Stimulated activated CD4-positive, alpha-beta T cell treated with anti-CD3 and anti-CD28 coated beads, Interleukin-4, amount 100 ng/mL, for 1 hour (primary cell): ENCODE results near the gene FREY1.
A peak's percentile ranks its signal among the peaks of the same experiment; 100 is the strongest.

ENCODE experiments used
- DNase-seq: peaks from one replicate; pipeline ENCODE4 v3.0.0-alpha.2; 2020

FREY1 gene

DNA sequence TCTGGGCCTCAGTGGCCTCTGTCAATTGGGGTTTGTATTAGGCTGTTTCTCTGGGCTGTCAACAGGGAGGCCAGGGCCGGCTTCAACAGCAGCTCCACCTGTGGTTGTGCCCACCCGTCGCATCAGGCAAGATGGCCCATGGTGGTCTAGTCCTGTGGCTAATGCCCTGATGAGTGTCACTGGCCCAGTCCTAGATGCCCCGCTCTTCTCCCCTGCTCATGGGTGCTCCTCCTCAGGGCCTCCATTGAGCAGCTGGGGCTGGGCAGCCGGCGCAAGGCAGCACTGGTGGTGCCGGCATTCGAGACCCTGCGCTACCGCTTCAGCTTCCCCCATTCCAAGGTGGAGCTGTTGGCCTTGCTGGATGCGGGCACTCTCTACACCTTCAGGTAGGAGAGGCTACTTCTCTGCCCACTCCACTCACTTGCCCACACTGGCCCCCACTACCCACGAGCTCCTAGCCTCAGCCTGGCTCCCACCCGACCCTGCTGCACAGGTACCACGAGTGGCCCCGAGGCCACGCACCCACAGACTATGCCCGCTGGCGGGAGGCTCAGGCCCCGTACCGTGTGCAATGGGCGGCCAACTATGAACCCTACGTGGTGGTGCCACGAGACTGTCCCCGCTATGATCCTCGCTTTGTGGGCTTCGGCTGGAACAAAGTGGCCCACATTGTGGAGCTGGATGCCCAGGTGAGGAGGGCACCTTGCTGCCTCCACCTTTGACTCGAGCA lies 20.8 kb upstream of the FREY1 start:
- no peak for DNase-seq

DNA sequence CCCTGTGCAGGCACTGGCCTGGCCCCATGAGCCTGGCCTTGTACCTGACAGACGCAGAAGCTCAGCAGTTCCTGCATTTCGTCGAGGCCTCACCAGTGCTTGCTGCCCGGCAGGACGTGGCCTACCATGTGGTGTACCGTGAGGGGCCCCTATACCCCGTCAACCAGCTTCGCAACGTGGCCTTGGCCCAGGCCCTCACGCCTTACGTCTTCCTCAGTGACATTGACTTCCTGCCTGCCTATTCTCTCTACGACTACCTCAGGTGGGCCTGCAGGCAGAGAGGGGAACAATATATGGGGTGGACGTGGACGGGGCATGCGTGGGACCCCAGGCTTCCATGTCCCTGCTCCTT lies 20.2 kb upstream of the FREY1 start:
- no peak for DNase-seq

GRCh38 chr11:45926536-45927331 lies 19.7 kb upstream of the FREY1 start:
- DNase-seq: no peak

DNA sequence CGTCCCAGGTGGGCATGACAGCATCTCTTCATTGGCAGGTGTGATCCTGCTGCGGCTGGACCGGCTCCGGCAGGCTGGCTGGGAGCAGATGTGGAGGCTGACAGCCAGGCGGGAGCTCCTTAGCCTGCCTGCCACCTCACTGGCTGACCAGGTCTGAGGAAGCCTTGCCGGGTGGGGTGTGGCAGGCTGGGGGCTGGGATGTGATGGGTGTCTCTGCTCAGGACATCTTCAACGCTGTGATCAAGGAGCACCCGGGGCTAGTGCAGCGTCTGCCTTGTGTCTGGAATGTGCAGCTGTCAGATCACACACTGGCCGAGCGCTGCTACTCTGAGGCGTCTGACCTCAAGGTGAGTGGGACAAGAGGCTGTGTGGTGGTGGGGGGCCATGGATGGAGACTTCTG lies 18.9 kb upstream of the FREY1 start:
- DNase-seq: no peak

- DNase-seq: no peak
These were observed 18.5 kb upstream of the FREY1 start for GRCh38 chr11:45925550-45925949.

GRCh38 chr11:45924927-45925326 lies 17.9 kb upstream of the FREY1 start:
- no peak for DNase-seq

- no peak for DNase-seq
These were observed 17.2 kb upstream of the FREY1 start for GRCh38 chr11:45924036-45924915.

- DNase-seq: no peak
These were observed 15.5 kb upstream of the FREY1 start, which contains the start of gene LARGE2 for GRCh38 chr11:45922425-45923082. Gene LARGE2, plus strand, starts transcription at chr11:45922656. Its CDS starts 227 bp downstream, at chr11:45922883.

DNA sequence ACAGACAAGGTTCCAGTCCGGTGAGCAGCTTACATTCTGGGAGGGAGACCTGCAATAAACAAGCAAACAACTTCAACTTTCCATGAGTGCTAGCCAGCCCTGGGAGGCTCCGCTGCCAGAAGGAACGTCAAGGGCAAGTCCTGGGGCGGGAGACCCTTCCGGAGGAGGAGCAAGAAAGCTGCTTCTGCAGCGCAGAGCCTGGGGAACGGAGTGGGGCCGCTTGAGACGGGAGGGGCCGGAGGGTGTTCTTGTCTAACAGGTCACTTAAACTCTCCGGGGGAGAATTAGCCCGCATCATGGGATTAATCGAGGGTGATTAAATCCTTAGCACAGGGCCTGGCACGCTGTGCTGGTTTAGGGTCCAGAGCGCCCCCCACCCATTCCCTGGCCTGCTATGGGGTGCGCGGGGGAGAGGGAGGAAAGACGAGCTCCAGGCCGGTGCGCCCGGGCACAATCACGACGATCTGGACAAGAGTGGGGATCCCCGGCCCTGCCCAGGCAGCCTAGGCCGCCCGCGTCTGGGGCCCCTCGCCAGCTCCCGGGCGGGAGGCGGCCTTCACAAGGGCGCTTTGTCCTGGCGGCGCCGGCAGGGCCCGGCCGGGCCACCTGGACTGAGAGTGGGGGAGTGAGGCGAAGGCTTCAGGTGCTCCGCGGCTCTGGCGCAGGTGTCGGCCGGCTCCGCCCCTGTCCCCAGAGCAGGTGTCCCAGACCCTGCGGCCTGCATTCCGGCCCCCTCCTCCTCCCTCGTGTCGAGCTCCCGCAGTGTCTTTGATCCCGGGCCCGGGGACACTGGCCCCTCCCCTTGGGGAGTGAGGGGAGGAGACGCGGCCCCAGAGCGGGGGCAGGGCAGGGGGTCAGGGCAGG lies 14.7 kb upstream of the FREY1 start:
- no peak for DNase-seq

DNA sequence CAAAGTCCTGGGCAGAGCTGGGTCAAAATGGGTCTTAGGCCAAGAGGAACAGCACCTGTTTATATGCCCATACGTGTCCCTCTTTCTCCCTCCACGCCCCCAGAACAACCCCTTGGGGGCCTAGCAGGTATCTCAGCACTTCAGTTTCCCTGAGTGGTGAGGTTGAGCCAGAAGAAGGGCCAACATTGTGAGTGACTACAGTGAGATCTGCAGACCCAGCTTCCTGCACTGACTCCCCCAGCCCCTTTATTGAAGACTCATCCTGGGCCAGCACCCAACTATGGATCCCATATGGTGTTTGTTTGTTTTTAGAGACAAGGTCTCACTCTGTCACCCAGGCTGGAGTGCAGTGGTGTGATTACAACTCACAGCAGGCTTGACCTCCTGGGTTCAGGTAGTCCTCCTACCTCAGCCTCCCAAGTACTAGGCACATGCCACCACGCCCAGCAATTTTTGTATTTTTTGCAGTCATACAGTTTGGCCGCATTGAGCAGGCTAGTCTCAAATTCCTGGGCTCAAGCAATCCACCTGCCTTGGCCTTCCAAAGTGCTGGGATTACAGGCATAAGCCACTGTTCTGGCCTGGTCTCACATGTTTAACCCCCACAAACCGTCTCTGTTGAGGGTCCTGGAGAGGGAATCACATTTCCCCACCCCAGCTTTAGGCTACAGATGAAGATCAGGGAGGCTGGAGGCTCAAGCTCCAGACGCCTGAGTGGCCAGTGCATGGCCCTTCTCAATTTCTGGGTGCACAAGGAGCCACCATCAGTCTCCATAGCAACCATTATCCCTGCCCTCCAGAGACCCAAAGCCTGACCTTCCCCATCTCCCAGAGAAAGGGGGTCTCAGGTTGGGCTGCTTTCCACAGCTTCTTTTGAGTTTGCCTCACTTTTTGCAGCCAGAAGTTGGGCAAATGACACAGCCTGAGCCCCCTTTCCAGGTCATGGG lies 13.7 kb upstream of the FREY1 start:
- no peak for DNase-seq

- no peak for DNase-seq
These were observed 12.9 kb upstream of the FREY1 start for GRCh38 chr11:45919806-45920530.

GRCh38 chr11:45918962-45919675 lies 12.0 kb upstream of the FREY1 start:
- DNase-seq: no peak

DNA sequence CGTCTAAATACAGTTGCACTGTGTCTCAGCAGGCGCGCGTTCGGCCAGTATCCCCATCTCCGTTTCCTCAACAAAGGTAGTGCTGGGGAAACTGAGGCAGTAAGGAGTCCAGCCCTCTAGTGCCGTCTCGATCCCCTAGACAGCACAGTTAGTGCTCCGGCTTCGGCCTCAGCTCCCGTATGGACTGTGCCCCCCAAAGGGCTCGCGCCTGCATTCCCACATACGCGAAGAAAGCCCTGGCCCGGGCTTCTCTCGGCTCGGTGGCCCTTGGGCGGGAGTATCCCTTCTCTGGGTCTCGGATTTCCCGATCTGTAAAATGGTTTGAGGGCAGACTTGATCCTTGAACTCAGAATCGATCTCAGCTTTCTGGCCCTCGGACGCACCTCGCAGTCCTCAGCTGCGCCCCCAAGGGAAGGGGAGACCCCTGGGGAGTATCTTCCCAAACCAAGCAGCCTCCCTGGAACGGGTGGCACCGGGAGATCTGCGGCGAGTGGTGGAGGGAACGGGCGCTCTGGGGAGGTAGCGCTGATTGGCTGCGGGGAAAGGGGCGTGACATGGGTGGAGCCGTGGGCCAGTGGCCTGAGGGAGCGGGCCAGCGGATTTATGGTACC lies 11.4 kb upstream of the FREY1 start:
- DNase-seq: peak; percentile 62

- peak; percentile 94 for DNase-seq
These were observed 10.7 kb upstream of the FREY1 start, which contains the start of gene PEX16 for GRCh38 chr11:45917623-45918330. Gene PEX16, minus strand, starts transcription at chr11:45917877. Its CDS starts 66 bp downstream, at chr11:45917811.

DNA sequence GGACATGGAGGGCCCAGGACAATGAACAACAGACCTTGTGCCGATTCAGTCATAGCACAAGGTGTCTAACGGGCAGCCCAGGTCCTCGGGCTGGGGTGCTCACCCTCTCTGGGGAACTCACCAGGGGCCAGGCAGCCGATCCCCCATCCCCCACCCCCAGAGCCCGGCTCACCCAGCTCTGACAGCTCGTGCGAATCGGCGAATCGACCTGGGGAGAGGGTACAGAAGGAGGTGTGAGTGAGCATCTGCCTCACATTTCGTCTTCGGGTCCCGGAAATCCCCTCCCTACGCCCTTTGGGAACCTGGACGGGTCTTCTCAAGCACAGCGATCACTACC lies 10.2 kb upstream of the FREY1 start:
- peak; percentile 23 for DNase-seq

GRCh38 chr11:45915446-45915845 lies 8.4 kb upstream of the FREY1 start:
- DNase-seq: no peak

DNA sequence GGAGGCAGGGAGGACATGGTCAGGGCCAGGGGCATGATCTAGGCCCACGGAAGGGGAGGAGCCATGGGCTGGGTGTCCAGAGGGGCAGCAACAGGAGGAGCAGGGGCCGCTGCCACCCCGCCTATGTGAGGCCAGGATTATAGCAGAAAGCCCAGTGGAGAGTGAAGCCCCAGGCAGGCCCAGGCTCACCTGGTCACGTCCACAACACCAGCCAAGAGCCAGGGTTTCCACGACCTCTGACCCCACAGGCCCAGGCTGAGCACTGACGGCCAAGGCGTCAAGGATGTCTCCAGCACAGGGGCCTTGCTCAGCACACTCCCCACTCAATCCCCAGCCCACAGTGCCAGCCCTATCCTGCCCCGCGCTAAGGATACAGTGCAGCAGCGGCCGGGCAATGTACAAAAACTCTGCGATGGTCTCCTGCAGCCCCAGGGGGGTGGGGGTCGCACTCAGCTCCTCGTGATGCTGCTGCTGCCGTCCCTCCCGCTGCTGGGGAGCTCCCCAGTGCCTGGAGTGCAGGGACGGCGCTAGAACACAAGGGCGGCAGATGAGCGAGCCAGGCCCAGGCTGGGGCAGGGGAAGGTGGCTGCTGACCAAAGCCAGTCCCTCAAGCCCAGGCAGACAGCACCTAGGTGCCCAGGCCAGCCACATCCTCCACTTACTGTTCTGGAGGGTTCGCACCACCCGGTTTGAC lies 7.0 kb upstream of the FREY1 start:
- DNase-seq: no peak
